Calu3 (cell line): Measurements from ENCODE around the gene C10orf95. TPM values are rescaled to one million over a fixed set of nuclear protein-coding genes. Genes with fewer than 3 reads are reported as not detected.
A peak's percentile ranks its signal among the peaks of the same experiment; 100 is the strongest.

Source experiments
- BruUV-seq: library from RNA; stranded (reverse); fragments of 400-500 nt; replicated peaks from 2 replicates; lab custom pipeline; 2021; lab: Mats Ljungman, UMichigan
- CTCF ChIA-PET: fragments of 300-600 bp; sonication (Branson Sonifier 250); formaldehyde crosslinking; loops from one replicate; lab custom pipeline; 2022; ENCODE audit warnings: antibody characterized with exemption; lab: Charles Lee
- DNase-seq: peaks from one replicate; pipeline ENCODE4 v3.0.0; 2022
- H3K27ac Mint-ChIP-seq: one replicate; pipeline ENCODE4 v1.8.0; 2022; ENCODE audit warnings: mixed read lengths; ENCODE audit not compliant: unreplicated experiment
- H3K27me3 Mint-ChIP-seq: one replicate; pipeline ENCODE4 v1.8.0; 2022; ENCODE audit warnings: mixed read lengths; ENCODE audit not compliant: unreplicated experiment
- H3K36me3 Mint-ChIP-seq: one replicate; pipeline ENCODE4 v1.8.0; 2022; ENCODE audit warnings: mild to moderate bottlenecking, moderate library complexity, mixed read lengths; ENCODE audit not compliant: insufficient read depth, unreplicated experiment
- H3K4me1 Mint-ChIP-seq: one replicate; pipeline ENCODE4 v1.8.0; 2022; ENCODE audit warnings: mild to moderate bottlenecking, low read depth, mixed read lengths; ENCODE audit not compliant: unreplicated experiment
- H3K4me3 Mint-ChIP-seq: one replicate; pipeline ENCODE4 v1.8.0; 2022; ENCODE audit warnings: mild to moderate bottlenecking, low read depth, moderate library complexity, mixed read lengths; ENCODE audit not compliant: unreplicated experiment
- H3K9me3 Mint-ChIP-seq: one replicate; pipeline ENCODE4 v1.8.0; 2022; ENCODE audit warnings: low read depth, mixed read lengths; ENCODE audit not compliant: unreplicated experiment
- CTCF ChIP-seq: fragments of 200-600 bp; IDR thresholded peaks from one replicate; pipeline ENCODE4 v1.8.0; 2022; ENCODE audit warnings: antibody characterized with exemption; ENCODE audit not compliant: unreplicated experiment
- intact Hi-C: fragments of 100-400 bp; cut with micrococcal nuclease; formaldehyde crosslinking; loops from one replicate; pipeline ENCODE4 v1.10.0; 2022; ENCODE audit not compliant: unreplicated experiment
- total RNA-seq: library from RNA; stranded (reverse); gene quantifications from 2 replicates; pipeline ENCODE4 v1.2.3, GENCODE V29; 2022

The C10orf95 gene
- total RNA-seq, 1 experiment from 2014 or later: 0.57 TPM

- Mint-ChIP-seq H3K36me3 (peaks cover 10% of the 10 kb centered on the region), H3K27me3 (peaks cover 56% of the 10 kb centered on the region), H3K9me3 (no peaks in the 10 kb centered on the region), H3K4me3 (peak overlapping the region; percentile 46), H3K4me1 (peaks cover under 1% of the 10 kb centered on the region), H3K27ac (no peak overlapping the region)
- intact Hi-C loops: no loop called here
- no peak for TF ChIP-seq CTCF
- CTCF ChIA-PET: no interaction called here
- no peak for DNase-seq
- BruUV-seq: no TSS peak
Measured at GRCh38 chr10:102407425-102408130, 43.8 kb downstream of the C10orf95 start.

- Mint-ChIP-seq H3K27ac (no peak overlapping the region), H3K36me3 (peaks cover 10% of the 10 kb centered on the region), H3K4me1 (peaks cover 8% of the 10 kb centered on the region), H3K4me3 (no peak overlapping the region), H3K9me3 (no peaks in the 10 kb centered on the region), H3K27me3 (peaks cover 48% of the 10 kb centered on the region)
- no peak for DNase-seq
- intact Hi-C loops: no loop called here
- CTCF ChIA-PET: no interaction called here
- BruUV-seq: no TSS peak
- TF ChIP-seq CTCF: no peak
Measured at GRCh38 chr10:102406815-102407214, 44.5 kb downstream of the C10orf95 start.

- H3K9me3 Mint-ChIP-seq: no peaks in the 10 kb centered on the region
- peaks cover 12% of the 10 kb centered on the region for H3K4me1 Mint-ChIP-seq
- no peak overlapping the region for H3K4me3 Mint-ChIP-seq
- peaks cover 10% of the 10 kb centered on the region for H3K36me3 Mint-ChIP-seq
- TF ChIP-seq CTCF: no peak
- DNase-seq: no peak
- H3K27me3 Mint-ChIP-seq: peaks cover 36% of the 10 kb centered on the region
- CTCF ChIA-PET: no interaction called here
- intact Hi-C loops: no loop called here
- BruUV-seq: no TSS peak
- H3K27ac Mint-ChIP-seq: no peak overlapping the region
Measured at GRCh38 chr10:102405632-102406031, 45.7 kb downstream of the C10orf95 start.

- peaks cover 13% of the 10 kb centered on the region for H3K36me3 Mint-ChIP-seq
- TF ChIP-seq CTCF: no peak
- no peak overlapping the region for H3K4me3 Mint-ChIP-seq
- peaks cover 31% of the 10 kb centered on the region for H3K27me3 Mint-ChIP-seq
- no peak overlapping the region for H3K27ac Mint-ChIP-seq
- H3K4me1 Mint-ChIP-seq: peaks cover 12% of the 10 kb centered on the region
- CTCF ChIA-PET: no interaction called here
- no TSS peak for BruUV-seq
- no peak for DNase-seq
- H3K9me3 Mint-ChIP-seq: no peaks in the 10 kb centered on the region
- intact Hi-C loops: no loop called here
Measured at GRCh38 chr10:102405108-102405571, 46.2 kb downstream of the C10orf95 start.
